HEK293 (cell line): Measurements from ENCODE around the gene PCDHA12.

Experiments
- CTCF ChIP-seq: fragments of 450-650 bp; formaldehyde crosslinking; IDR thresholded peaks from 2 replicates; pipeline ENCODE4 v1.5.1; 2016; ENCODE audit warnings: missing biosample characterization, missing genetic modification characterization
- KLF1 ChIP-seq: fragments of 450-650 bp; formaldehyde crosslinking; IDR thresholded peaks from 2 replicates; pipeline ENCODE4 v1.5.1; 2016; ENCODE audit warnings: missing biosample characterization, missing genetic modification characterization
- KLF10 ChIP-seq: fragments of 450-650 bp; IDR thresholded peaks from 2 replicates; pipeline ENCODE4 v1.5.1; 2018; ENCODE audit warnings: missing biosample characterization, mild to moderate bottlenecking, missing genetic modification characterization
- PATZ1 ChIP-seq: fragments of 450-650 bp; formaldehyde crosslinking; IDR thresholded peaks from 2 replicates; pipeline ENCODE4 v1.5.1; 2016; ENCODE audit warnings: missing biosample characterization, missing genetic modification characterization
- REST ChIP-seq: fragments of 450-650 bp; formaldehyde crosslinking; IDR thresholded peaks from 2 replicates; pipeline ENCODE4 v1.5.1; 2016; ENCODE audit warnings: missing biosample characterization, missing genetic modification characterization
- SALL2 ChIP-seq: fragments of 450-650 bp; formaldehyde crosslinking; IDR thresholded peaks from 2 replicates; pipeline ENCODE4 v1.5.0; 2017; ENCODE audit warnings: missing biosample characterization, mild to moderate bottlenecking, missing genetic modification characterization, borderline replicate concordance
- YY1 ChIP-seq: fragments of 450-650 bp; formaldehyde crosslinking; IDR thresholded peaks from 2 replicates; pipeline ENCODE4 v1.5.1; 2018; ENCODE audit warnings: missing biosample characterization, missing genetic modification characterization
- ZBTB20 ChIP-seq: fragments of 450-650 bp; formaldehyde crosslinking; IDR thresholded peaks from 2 replicates; pipeline ENCODE4 v1.5.1; 2016; ENCODE audit warnings: missing biosample characterization, missing genetic modification characterization
- ZNF157 ChIP-seq: fragments of 450-650 bp; formaldehyde crosslinking; IDR thresholded peaks from 2 replicates; pipeline ENCODE4 v1.5.1; 2016; ENCODE audit warnings: missing biosample characterization, missing genetic modification characterization
- ZNF2 ChIP-seq: fragments of 450-650 bp; formaldehyde crosslinking; IDR thresholded peaks from 2 replicates; pipeline ENCODE4 v1.5.1; 2016; ENCODE audit warnings: missing biosample characterization, missing genetic modification characterization
- ZNF24 ChIP-seq: fragments of 450-650 bp; formaldehyde crosslinking; IDR thresholded peaks from 2 replicates; pipeline ENCODE4 v1.5.1; 2016; ENCODE audit warnings: missing biosample characterization, missing genetic modification characterization
- ZNF26 ChIP-seq: fragments of 450-650 bp; formaldehyde crosslinking; IDR thresholded peaks from 2 replicates; pipeline ENCODE4 v1.5.1; 2016; ENCODE audit warnings: missing biosample characterization, missing genetic modification characterization
- ZNF549 ChIP-seq: fragments of 450-650 bp; IDR thresholded peaks from 2 replicates; pipeline ENCODE4 v1.5.1; 2018; ENCODE audit warnings: missing biosample characterization, missing genetic modification characterization, mild to moderate bottlenecking, inconsistent platforms, moderate library complexity
- ZNF664 ChIP-seq: fragments of 450-650 bp; formaldehyde crosslinking; IDR thresholded peaks from 2 replicates; pipeline ENCODE4 v1.5.1; 2016; ENCODE audit warnings: missing biosample characterization, missing genetic modification characterization

GRCh38 chr5:140857177-140857986, 17.7 kb upstream of the PCDHA12 start:
- TF ChIP-seq CTCF (tag by site-specific recombination) (no peak), PATZ1 (tag by site-specific recombination) (no peak), ZNF24 (tag by site-specific recombination) (no peak), ZNF157 (tag by site-specific recombination) (no peak), ZNF26 (no peak), ZNF664 (tag by site-specific recombination) (no peak), YY1 (tag by site-specific recombination) (no peak), ZNF549 (tag by site-specific recombination) (no peak), ZNF2 (tag by site-specific recombination) (no peak), REST (tag by site-specific recombination) (peak; percentile 29; the same call in 1 of the 2 replicates), KLF1 (no peak), KLF10 (tag by site-specific recombination) (no peak), ZBTB20 (tag by site-specific recombination) (no peak), SALL2 (tag by site-specific recombination) (no peak)
